Lower leg skin (tissue), 3 donors: Measurements from ENCODE around the gene GBF1.

Experiments used
- CTCF ChIP-seq, 3 donors: fragments of 450-650 bp; IDR thresholded peaks; one replicate each; pipeline ENCODE4 v1.5.1; 2016; ENCODE audit warnings: antibody characterized with exemption in 3 of 3, mild to moderate bottlenecking in 3 of 3, moderate library complexity in 2 of 3
- POLR2A ChIP-seq, 2 donors: fragments of 450-650 bp; IDR thresholded peaks; one replicate each; pipeline ENCODE4 v1.6.1; 2016 to 2017; ENCODE audit warnings: antibody characterized with exemption in 2 of 2, mild to moderate bottlenecking in 1 of 2, moderate library complexity in 1 of 2

GRCh38 chr10:102396317-102396650 lies 151.0 kb downstream of the GBF1 start:
- TF ChIP-seq POLR2A (IDR thresholded peaks at IDR 0.05) (no peak), CTCF (IDR thresholded peaks at IDR 0.05) (no peak)
